SK-MEL-5 (cell line): ENCODE results near the gene TSSK3. TPM values are rescaled to one million over a fixed set of nuclear protein-coding genes. Genes with fewer than 3 reads are reported as not detected.
A peak's percentile ranks its signal among the peaks of the same experiment; 100 is the strongest.
"Not testable (repeated sequence)": the region's sequence is repeated elsewhere in the genome, so short reads cannot be mapped to it uniquely, and the experiment has no call there.

Source experiments
- DNase-seq: peaks from one replicate; pipeline ENCODE4 v3.0.0-alpha.2; 2016; ENCODE audit warnings: low read depth, low spot score
- in situ Hi-C: cut with HindIII; loops from 2 replicates; pipeline ENCODE4 v1.10.0; 2016; ENCODE audit warnings: low sequenced_read_pairs, high pct_unique_total_duplicates, low pct_unique_long_range_greater_than_20kb
- total RNA-seq: library from RNA; depleted of rRNA; stranded (reverse); fragments of >200 nt; shearing (Covaris generic); gene quantifications from 2 replicates; pipeline ENCODE4 v1.2.3, GENCODE V29; 2014

TSSK3 gene
- total RNA-seq, 1 experiment from 2014 or later: 2.6 TPM

DNA sequence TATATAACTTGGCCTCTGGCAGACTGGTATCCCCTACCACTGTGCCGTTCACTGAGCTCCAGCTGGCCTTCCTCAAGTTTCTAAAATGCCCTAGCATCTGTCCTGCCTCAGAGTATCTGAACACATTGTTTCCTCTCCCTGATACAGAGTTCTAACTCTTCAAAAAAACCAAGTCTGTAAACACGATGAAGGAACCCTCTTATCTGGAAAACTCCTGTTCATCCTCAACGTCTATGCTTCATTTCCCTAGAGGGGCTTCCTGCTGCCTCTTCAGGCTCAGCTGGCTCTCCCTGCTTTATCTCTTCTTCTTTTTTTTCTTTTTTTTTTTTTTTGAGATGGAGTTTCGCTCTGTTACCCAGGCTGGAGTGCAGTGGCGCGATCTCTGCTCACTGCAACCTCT, 26.3 kb downstream of the TSSK3 start:
- no peak for DNase-seq
- in situ Hi-C loops: no loop called here

DNA sequence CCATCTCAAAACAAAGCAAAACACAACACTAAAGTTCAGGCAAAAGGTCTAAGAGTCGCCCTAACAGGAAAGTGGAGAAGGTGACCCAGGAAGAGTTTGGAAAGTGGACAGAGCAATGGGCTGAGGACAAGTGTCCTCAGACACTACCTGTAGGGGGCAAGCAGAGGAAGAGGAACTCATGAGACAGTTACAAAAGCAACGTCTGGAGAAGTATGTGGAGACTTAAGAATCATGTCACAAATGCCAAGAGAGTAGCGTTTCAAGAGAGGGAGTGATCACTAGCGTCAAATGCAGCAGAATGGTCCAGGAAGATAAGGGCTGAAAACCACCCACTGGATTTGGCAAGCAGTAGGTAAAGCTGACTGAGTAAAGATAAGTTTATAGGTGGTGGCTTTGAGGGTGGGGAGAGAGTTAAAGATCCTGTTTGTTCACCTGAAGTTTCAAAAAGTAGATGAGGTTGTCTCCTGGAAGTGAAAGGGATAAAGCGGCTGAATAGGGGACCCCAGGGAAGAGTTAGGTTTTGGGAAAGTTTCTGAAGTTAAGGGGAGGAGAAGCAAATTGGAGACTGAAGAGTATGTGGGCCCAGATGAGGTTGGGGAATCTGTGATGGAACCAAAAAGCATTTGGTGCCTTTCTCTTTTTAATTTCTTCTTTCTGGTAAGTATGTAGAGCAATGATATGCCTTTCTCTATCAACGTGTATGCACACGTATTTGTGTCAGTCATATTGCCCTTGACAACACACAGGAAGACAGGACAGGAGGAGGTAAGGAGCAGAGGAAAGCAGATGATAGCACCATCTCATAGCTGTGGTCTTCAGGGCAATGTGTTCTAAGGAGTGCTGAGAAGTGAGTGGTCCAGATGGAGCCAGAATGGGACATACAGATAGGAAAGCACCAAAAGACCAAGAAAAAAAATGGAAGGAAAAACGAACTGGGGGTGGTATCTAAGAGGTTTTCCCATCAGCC, 28.8 kb downstream of the TSSK3 start:
- in situ Hi-C loops: no loop called here

DNA sequence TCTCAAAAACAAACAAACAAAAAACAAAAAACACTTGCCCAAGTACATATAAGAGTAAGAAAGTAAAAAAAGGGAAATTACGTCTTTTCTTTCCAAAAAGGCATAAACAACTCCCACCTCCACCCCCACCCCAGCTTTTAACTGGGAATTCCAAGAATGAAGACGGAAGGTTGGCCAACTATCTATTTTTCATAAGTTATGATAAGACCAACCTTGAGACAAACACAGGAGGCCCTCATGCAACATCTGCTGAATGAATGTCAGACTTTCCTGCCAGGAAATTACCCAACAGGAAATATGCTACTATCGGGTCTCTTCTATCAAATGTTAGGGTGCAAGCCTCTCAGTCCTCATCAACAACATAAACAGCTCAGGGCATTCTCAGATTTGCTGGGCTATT, 30.0 kb downstream of the TSSK3 start:
- in situ Hi-C loops: no loop called here
- DNase-seq: no peak

More for the DNA sequence above, 28.8 kb downstream of the TSSK3 start:
- no peak for DNase-seq

DNA sequence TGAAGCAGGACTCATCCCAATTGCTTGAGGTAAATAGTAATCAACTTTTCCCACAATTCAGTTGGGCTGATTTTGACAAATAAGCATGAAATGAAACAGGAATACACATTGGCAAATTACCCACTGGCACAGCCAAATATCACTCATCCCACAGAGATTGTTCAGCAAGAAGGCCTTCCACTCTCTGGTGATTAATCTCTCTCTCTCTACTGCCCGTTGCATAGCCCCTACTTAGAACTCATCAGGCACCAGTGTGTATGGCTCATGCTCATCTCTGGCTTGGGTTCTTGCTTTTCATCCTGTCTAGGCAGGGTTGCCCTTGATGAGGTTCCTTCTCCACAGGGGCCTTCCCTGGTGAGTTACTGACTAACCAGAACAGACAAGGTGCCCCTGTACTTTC, 30.8 kb downstream of the TSSK3 start:
- DNase-seq: no peak
- in situ Hi-C loops: no loop called here

DNA sequence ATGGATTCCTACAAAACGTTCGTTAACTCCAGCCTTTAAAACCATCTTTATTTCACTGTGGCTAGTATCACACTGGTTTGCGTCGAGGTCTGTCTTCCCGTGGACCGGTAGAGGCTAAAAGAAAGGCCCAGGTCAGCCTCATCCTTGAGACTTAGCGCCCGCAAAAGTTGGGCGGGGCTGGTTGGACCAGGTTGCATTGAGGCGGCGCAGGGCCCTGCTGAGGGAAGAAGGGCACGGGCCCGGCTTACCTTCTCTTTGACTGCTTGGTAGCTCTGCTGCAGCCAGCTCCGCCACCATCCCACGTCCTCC, 31.4 kb downstream of the TSSK3 start:
- peak; percentile 20 for DNase-seq
- in situ Hi-C loops: no loop called here

DNA sequence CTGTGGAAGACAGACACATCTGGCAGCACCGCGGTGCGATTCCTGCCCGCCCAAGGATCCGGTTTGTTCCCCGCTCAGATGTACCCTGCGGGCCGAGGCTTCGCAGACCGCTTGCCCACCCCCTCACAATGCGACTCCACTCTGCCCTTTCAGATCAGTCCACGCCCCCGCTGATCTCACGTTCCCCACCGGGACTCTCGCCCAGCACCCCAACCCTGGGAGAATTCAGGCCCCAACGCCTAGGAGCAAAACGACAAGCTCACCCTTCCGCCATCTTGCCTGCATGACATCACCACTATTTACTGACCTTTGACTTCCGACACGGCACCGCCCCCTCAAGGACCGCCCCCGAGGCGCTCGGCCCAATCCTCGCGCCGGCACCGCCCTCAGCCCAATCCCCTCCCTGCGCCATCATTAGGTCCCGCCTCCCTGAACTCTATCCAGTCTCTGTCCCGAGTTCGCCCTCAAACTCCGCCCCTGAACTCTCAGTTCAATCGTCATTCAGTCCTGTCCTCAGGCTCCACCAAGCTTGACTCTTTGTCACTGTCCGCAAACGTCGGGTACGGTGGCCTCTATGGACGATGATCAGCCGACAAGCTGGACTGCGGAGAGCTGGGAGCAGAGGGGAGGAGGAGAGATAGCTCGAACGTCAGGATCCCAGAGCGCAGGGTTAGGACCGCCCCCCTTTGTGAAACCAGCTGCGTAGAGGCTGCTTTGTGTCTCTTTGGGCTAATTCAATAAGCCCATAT, 32.0 kb downstream of the TSSK3 start, which contains the start of gene BSDC1:
TSS of gene BSDC1 (minus strand) at position 301 of the 749 bp plus-strand sequence. CDS start at position 274, 27 bp downstream.
- in situ Hi-C loops: no loop called here
- DNase-seq: peak; percentile 97

DNA sequence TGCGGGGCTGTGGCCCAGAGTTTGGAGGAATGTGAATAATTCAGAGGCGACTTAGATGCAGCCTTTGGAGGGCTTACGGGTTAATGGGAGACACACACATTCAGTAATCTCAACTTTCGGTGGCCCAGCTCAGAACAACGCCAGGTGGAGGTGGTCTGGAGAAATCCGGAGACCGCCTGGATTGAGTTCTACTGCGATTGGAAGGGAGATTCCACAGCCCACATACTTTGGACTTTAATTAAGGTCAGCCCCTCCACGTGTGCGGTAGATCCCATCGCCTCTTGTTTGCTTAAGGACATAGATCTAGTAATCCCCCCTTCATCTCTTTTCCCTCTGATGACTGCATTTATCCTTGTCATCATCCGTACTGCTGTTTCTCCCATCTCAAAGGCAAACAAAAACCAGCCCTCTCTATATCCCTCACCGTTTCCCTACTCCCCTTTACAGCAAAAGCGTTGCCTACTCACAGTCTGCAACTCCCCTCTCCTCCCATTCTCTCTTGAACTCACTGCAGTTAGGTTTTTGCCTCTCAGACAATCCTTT, 32.6 kb downstream of the TSSK3 start:
- no peak for DNase-seq
- in situ Hi-C loops: no loop called here

DNA sequence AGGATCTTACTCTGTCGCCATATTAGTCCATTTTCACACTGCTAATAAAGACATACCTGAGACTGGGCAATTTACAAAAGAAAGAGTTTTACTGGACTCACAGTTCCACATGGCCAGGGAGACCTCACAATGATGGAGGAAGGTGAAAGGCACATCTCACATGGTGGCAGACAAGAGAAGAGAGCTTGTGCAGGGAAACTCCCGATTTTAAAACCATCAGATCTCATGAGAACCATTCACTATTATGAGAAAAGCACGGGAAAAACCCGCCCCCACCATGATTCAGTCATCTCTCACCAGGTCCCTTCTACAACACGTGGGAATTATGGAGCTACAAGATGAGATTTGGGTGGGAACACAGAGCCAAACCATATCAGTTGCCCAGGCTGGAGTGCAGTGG, 34.2 kb downstream of the TSSK3 start:
- in situ Hi-C loops, DNase-seq: not testable (repeated sequence)

DNA sequence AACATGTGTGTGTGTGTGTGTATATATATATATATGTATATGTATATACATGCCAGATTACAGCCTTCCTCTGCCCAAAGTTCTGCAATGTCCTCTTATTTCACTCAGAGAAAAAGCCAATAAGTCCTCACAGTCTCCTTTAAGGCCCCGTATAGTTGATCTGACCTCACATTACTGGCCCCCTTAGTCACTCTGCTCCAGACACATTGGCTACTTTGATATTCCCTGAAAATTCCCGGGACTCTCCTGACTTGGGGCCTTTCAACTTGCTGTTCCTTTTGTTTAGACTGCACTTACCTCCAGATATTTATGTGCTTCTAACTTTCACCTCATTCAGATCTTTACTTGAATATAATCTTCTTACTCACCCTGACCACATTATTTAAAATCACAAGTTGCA, 36.1 kb downstream of the TSSK3 start:
- in situ Hi-C loops: no loop called here
- DNase-seq: no peak

DNA sequence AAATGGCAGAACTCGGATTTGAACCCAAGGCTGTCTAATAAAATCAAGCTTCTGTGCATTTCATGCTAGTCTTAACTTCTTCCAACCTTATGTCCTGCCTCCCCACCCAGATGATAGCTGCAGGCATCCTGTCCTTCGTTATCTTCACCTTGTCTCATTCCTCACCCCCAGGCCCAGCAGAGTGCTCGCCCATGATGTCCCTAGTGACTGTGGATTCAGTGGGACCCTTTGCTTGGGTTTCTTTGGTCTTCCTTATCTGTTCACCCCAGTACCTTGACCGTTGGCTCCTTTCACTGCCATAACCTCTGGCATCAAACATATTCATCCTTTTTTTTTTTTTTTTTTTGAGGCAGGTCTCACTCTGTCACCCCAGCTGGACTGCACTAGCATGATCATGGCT, 37.5 kb downstream of the TSSK3 start:
- in situ Hi-C loops: no loop called here
- no peak for DNase-seq

DNA sequence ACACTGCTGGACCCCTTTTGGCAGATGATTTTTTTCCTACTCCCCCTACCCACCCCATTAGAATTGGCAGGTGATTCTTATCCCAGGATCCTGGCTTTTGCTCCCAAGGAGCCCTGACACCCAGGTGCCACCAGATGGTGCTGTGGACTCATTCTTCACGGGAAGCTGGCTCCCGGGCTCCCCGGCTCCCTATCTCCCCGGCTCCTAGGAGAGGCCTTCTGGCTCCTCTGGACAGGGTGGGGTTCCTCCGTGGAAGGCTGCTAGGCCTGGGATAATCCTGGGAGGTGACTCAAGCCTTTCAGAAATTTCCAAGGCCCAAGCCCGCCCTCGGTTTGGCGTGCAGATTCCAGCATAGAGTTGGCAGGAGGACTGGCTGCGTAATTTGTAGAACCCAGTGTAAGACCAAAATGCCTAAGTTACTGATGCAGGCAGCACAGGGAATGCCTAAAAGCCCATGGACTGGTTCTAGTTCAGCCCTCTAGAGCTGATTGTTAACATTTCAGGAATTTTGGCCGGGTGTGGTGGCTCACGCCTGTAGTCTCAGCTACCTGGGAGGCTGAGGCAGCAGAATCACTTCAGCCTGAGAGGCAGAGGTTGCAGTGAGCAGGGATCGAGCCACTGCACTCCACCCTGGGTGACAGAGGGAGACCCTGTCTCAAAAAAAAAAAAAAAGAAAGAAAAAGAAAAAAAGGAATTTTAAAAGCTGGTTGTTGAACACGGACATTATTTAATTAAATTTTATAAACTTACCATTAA, 38.7 kb downstream of the TSSK3 start:
- in situ Hi-C loops: no loop called here
- peak; percentile 83 for DNase-seq

DNA sequence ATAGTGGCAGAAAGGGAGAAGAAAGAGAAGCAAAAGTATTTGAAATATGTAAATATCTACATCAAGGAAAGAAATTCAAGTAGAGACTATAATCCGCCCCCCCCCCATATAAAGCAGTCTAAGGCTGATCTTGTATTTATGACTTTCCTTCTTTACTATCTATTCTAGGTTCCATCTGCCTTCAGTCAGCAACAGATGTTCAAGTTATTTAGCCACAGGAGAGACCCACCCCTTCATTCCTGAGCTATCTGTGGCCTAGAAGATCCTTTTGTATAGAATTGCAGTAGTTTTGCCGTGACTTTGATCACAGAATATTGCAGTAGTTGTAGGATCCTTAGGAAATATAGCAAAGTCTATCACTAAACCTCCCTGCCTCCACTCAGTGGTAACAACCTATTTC, 42.6 kb downstream of the TSSK3 start:
- DNase-seq: no peak
- in situ Hi-C loops: no loop called here

DNA sequence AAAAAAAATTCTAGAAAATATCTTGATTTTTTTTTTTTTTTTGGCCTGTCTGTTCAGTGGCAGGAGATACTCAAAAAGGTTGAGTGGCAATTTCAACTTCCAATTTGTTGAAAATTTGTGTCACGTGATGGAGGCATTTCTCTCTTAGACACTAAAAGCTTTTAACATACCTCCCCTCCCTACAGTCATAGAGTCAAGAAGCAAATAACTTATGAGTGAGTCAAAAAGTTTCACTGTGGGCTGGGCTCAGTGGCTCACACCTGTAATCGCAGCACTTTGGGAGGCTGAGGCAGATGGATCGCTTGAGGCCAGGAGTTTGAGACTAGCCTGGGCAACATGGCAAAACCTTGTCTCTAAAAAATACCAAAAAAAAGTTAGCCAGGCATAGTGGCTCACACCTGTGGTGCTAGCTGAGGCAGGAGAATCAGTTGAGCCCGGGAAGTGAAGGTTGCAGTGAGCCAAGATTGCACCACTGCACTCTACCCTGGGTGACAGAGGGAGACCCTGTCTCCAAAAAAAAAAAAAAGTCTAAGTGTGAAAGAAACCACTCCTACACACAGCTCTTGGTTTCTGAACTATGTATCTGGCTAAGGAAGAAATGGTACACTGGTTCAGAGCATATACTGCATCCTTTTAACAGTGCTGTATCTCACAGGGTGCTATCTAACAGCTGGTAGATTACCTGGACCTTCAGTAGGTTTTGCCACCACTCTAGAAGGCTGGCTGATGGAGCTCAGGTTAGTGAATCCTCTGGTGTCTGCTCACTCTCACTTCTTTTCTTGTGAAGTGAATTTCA, 43.5 kb downstream of the TSSK3 start:
- no peak for DNase-seq
- in situ Hi-C loops: no loop called here

DNA sequence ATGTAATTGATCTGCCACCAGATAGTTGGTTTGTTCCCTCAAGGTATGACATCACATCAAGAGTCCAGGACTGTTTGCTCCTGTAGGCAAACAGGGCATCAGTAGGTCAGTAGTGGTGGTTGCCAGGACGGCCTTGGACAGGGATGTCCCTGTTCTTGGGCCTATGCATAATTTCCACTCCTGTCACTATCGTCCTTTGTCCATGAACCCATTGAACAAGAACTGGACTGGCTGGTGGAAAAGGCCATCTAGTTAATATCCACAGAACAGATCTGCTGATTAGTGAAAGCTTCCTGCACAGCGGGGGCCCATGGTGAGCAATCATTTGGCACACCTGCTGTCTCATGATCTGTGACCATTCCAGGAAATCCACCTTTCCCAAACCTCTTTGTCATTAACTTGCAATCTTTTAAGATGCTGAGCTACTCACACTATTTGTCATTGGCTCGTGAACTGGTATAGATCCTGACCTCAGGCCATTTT, 44.3 kb downstream of the TSSK3 start:
- DNase-seq: no peak
- in situ Hi-C loops: no loop called here

DNA sequence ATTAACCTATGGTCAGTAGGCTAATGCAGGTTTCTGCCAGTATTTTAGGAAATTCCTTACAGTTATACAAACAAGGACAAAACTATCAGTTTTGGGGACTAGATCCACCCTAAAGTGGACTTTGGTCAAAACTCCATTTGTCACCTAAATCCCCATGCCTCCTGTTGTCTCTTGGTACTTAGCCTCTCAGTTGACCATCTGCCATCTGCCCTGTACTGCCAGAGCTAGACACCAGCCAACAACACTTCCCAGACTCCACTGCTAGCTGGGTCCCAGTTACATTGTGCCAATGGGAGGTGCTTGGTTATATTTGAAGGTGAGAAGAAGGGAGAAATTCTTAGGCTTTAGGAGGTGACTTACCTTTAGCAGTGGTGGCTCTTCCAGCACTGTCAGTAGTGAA, 48.9 kb downstream of the TSSK3 start:
- in situ Hi-C loops: no loop called here
- no peak for DNase-seq

DNA sequence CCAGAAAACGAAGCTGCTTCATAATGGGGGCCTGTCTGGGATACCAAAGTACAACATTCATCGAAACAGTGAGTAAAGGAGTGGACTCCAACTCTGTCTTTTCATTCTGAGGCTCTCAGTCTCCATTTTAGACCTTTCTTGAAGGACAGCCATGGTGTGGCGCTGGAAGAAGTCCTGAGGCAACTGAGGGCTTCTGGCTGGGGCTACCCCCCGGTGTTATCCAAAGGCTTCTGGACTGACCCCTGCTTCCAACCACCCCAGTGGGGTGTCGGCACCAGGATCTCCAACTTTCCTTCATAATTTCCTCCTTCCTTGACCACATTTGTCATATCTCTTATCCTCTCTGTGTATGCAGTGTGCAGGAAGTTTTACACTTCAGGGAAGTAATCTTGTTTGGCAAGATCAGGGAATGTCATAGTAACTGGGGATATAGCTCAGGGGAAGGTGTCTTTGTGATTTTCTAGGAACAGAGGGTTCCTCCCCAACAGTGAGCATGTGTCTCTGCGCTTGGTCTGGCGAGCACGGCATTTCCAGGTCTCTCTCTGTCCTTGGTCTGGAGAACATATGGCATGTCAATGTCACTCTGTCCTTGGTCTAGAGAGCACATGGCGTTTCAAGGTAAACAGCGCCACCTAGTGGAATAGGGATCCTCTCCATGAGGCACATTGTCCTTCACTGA, 51.3 kb downstream of the TSSK3 start:
- DNase-seq: peak; percentile 89
- in situ Hi-C loops: no loop called here
